NCI-H1048 (cell line): ENCODE results near the gene MS4A5.

Experiments
- DNase-seq: peaks from one replicate; lab custom pipeline; 2025; lab: John Stamatoyannopoulos, UW

The MS4A5 gene

GRCh38 chr11:60482361-60482760 lies 53.0 kb downstream of the MS4A5 start:
- no peak for DNase-seq

GRCh38 chr11:60485987-60486386 lies 56.6 kb downstream of the MS4A5 start:
- no peak for DNase-seq

GRCh38 chr11:60492488-60493009 lies 63.2 kb downstream of the MS4A5 start, which contains the start of gene MS4A12:
Gene MS4A12 (plus strand): TSS chr11:60492778. CDS start chr11:60497319, 4,541 bp downstream.
- DNase-seq, result no peak

GRCh38 chr11:60493454-60493853 lies 64.1 kb downstream of the MS4A5 start:
- no peak for DNase-seq
